Mesenchymal stem cell (in vitro differentiated cells and primary cell): ENCODE results near the gene CHAF1B.

Source experiments
- DNase-seq: peaks from one replicate; pipeline ENCODE4 v3.0.0-alpha.2; 2013
- H2AFZ ChIP-seq: one replicate; pipeline ENCODE4 v1.6.1; 2013; ENCODE audit warnings: low read depth, mild to moderate bottlenecking, control low read depth, inconsistent platforms, low read length, moderate library complexity
- H2AK5ac ChIP-seq: 2 replicates; pipeline ENCODE4 v1.6.1; 2013; ENCODE audit warnings: low read length, moderate library complexity, mild to moderate bottlenecking, inconsistent platforms; ENCODE audit not compliant: severe bottlenecking
- H2BK120ac ChIP-seq: one replicate; pipeline ENCODE4 v1.6.1; 2013; ENCODE audit warnings: low read depth, mild to moderate bottlenecking, inconsistent platforms, low read length, moderate library complexity
- H2BK12ac ChIP-seq, 2 experiments: one replicate each; pipeline ENCODE4 v1.6.1; 2013; ENCODE audit warnings: inconsistent platforms in 2 of 2, low read length in 2 of 2, mild to moderate bottlenecking in 2 of 2, moderate library complexity in 2 of 2, control low read depth in 1 of 2
- H2BK15ac ChIP-seq: one replicate; pipeline ENCODE4 v1.6.1; 2013; ENCODE audit warnings: mild to moderate bottlenecking, low read depth, inconsistent platforms; ENCODE audit not compliant: poor library complexity, severe bottlenecking
- H2BK5ac ChIP-seq: 2 replicates; pipeline ENCODE4 v1.6.1; 2013; ENCODE audit warnings: low read depth, mild to moderate bottlenecking, low read length, control low read depth, inconsistent platforms; ENCODE audit not compliant: poor library complexity, severe bottlenecking
- H3K14ac ChIP-seq, 2 experiments: one replicate each; pipeline ENCODE4 v1.6.1; 2013; ENCODE audit warnings: inconsistent platforms in 2 of 2, low read length in 2 of 2, control low read depth in 1 of 2, mild to moderate bottlenecking in 1 of 2, moderate library complexity in 1 of 2
- H3K18ac ChIP-seq, 2 experiments: one replicate each; pipeline ENCODE4 v1.6.1; 2013; ENCODE audit warnings: inconsistent platforms in 2 of 2, low read length in 2 of 2, control low read depth in 1 of 2, low read depth in 1 of 2, mild to moderate bottlenecking in 1 of 2
- H3K23ac ChIP-seq, 2 experiments: one replicate each; pipeline ENCODE4 v1.6.1; 2013; ENCODE audit warnings: inconsistent platforms in 2 of 2, low read length in 2 of 2, mild to moderate bottlenecking in 2 of 2, moderate library complexity in 2 of 2, control low read depth in 1 of 2
- H3K27ac ChIP-seq: 2 replicates; pipeline ENCODE4 v1.5.1; 2013; ENCODE audit warnings: mild to moderate bottlenecking, moderate library complexity, low read length, control low read depth, inconsistent platforms; ENCODE audit not compliant: poor library complexity, severe bottlenecking
- H3K27me3 ChIP-seq, 2 experiments: 2 replicates each; pipeline versions ENCODE4 v1.6.1 to v1.7.0; 2013; ENCODE audit warnings: low read length in 2 of 2, mild to moderate bottlenecking in 2 of 2, moderate library complexity in 2 of 2, control low read depth in 1 of 2, inconsistent platforms in 1 of 2; ENCODE audit not compliant: control insufficient read depth in 1 of 2, insufficient read depth in 1 of 2
- H3K36me3 ChIP-seq, 2 experiments: 2 replicates each; pipeline versions ENCODE4 v1.6.1 to v1.7.0; 2013; ENCODE audit warnings: low read length in 2 of 2, control low read depth in 1 of 2, inconsistent platforms in 1 of 2, low read depth in 1 of 2, mild to moderate bottlenecking in 1 of 2; ENCODE audit not compliant: insufficient read depth in 2 of 2, control insufficient read depth in 1 of 2
- H3K4ac ChIP-seq, 2 experiments: one replicate each; pipeline ENCODE4 v1.6.1; 2013; ENCODE audit warnings: inconsistent platforms in 2 of 2, low read length in 2 of 2, mild to moderate bottlenecking in 2 of 2, moderate library complexity in 2 of 2, control low read depth in 1 of 2, low read depth in 1 of 2
- H3K4me1 ChIP-seq: 2 replicates; pipeline ENCODE4 v1.6.1; 2013; ENCODE audit warnings: low read depth, low read length, control low read depth; ENCODE audit not compliant: control insufficient read depth, insufficient read depth
- H3K4me2 ChIP-seq: 2 replicates; pipeline ENCODE4 v1.6.1; 2013; ENCODE audit warnings: low read length, mild to moderate bottlenecking, inconsistent platforms; ENCODE audit not compliant: poor library complexity, severe bottlenecking
- H3K4me3 ChIP-seq, 2 experiments: 2 replicates each; pipeline versions ENCODE4 v1.5.1 to v1.7.0; 2013; ENCODE audit warnings: low read length in 2 of 2, mild to moderate bottlenecking in 2 of 2, control low read depth in 1 of 2, low read depth in 1 of 2; ENCODE audit not compliant: insufficient read depth in 1 of 2
- H3K79me1 ChIP-seq: replicated peaks from 2 replicates; pipeline ENCODE4 v1.6.1; 2013; ENCODE audit warnings: mild to moderate bottlenecking, control low read depth, low read length, inconsistent platforms; ENCODE audit not compliant: poor library complexity, severe bottlenecking
- H3K9ac ChIP-seq: 2 replicates; pipeline ENCODE4 v1.7.0; 2013; ENCODE audit warnings: mild to moderate bottlenecking, low read length, moderate library complexity
- H3K9me3 ChIP-seq: 2 replicates; pipeline ENCODE4 v1.7.0; 2013; ENCODE audit warnings: mild to moderate bottlenecking, low read length; ENCODE audit not compliant: control insufficient read depth
- H4K8ac ChIP-seq: one replicate; pipeline ENCODE4 v1.6.1; 2013; ENCODE audit warnings: inconsistent platforms, mild to moderate bottlenecking, low read length, moderate library complexity
- H4K91ac ChIP-seq: one replicate; pipeline ENCODE4 v1.6.1; 2013; ENCODE audit warnings: mild to moderate bottlenecking, low read length, inconsistent platforms
- WGBS: methylation state at CpG from one replicate; pipeline ENCODE4 v1.1.7; 2013; ENCODE audit warnings: mixed read lengths; 5-methylcytosine and 5-hydroxymethylcytosine counted together

CHAF1B gene

DNA sequence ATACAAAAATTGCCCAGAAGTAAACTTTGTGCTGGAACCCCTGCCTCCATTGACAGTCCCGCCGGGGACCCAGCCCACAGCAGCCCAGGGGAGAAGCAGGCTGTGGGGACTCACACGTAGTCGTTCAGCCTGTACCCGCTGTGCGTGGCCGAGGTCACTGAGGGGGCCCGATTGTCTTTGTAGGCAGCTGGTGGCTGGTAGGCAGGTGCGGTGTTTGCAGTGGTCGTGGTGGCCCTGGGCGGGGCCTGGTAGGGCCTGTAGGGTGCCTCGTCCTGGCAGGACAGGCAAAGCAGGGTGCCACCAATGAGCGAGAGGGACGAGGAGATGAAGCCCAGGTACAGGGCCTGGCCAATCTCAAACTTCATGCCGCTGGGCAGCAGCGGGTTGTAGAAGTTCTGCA, 75.7 kb downstream of the CHAF1B start:
- Histone ChIP-seq H3K79me1 (peaks cover 1% of the 10 kb centered on the region), H2AFZ (no peak overlapping the region), H2BK12ac (no peak overlapping the region), H2BK5ac (no peak overlapping the region), H3K23ac (no peak overlapping the region), H3K27me3 (peaks cover 0 to 17% of the 10 kb centered on the region in 2 experiments), H3K36me3 (peaks cover 0 to 5% of the 10 kb centered on the region in 2 experiments), H3K27ac (no peak overlapping the region), H2BK15ac (no peak overlapping the region), H3K9ac (no peak overlapping the region), H3K4me2 (no peak overlapping the region), H4K8ac (no peak overlapping the region), H2AK5ac (peak overlapping the region; percentile 5), H3K4ac (no peak overlapping the region), H3K9me3 (no peaks in the 10 kb centered on the region), H3K4me1 (peaks cover 43% of the 10 kb centered on the region), H2BK120ac (no peak overlapping the region), H3K4me3 (no peak overlapping the region), H3K18ac (no peak overlapping the region), H3K14ac (no peak overlapping the region), H4K91ac (no peak overlapping the region)
- 92% methylated on average over 16 of the region's 16 CpGs for WGBS
- no peak for DNase-seq

DNA sequence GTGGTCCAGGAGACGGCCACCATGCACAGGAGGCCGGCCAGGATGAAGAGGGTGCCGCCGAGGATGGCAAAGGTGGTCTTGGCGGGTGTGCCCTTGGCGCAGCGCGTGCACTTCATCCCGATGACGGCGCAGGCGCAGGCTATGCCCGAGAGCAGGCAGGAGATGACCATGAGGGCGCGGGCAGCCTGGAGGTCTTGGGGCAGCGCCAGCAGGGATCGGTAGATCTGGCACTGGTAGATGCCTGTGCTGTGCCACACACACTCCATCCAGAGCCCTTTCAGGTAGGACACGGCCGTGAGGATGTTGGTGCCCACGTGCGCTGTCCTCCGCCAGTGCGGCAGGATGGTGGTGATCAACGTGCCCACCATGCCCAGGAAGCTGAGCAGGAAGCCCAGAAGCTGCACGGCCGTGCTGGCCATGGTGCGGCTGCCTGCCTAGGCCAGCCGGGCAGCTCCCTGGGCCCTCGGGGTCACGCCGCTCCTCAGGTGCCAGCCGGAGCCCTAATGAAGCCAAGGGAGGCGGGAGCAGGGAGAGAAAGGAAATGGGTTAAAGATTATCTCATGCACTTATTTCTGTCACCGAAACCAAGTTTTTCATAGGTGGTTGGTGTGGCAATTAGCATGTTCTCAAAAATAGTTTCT, 76.2 kb downstream of the CHAF1B start:
- H4K91ac ChIP-seq: no peak overlapping the region
- peaks cover 41% of the 10 kb centered on the region for H3K4me1 ChIP-seq
- peaks cover 1% of the 10 kb centered on the region for H3K79me1 ChIP-seq
- H3K9me3 ChIP-seq: no peaks in the 10 kb centered on the region
- DNase-seq: no peak
- peaks cover 0 to 17% of the 10 kb centered on the region in 2 experiments for H3K27me3 ChIP-seq
- no peak overlapping the region for H3K27ac ChIP-seq
- H2AK5ac ChIP-seq: peak overlapping the region; percentile 5
- H3K4ac ChIP-seq: no peak overlapping the region
- no peak overlapping the region for H2BK120ac ChIP-seq
- WGBS: 97% methylated on average over 34 of the region's 34 CpGs
- H3K18ac ChIP-seq: no peak overlapping the region
- H2BK12ac ChIP-seq: no peak overlapping the region
- peaks cover 0 to 5% of the 10 kb centered on the region in 2 experiments for H3K36me3 ChIP-seq
- no peak overlapping the region for H3K4me3 ChIP-seq
- no peak overlapping the region for H3K9ac ChIP-seq
- no peak overlapping the region for H2BK15ac ChIP-seq
- no peak overlapping the region for H3K23ac ChIP-seq
- no peak overlapping the region for H4K8ac ChIP-seq
- no peak overlapping the region for H2AFZ ChIP-seq
- no peak overlapping the region for H3K14ac ChIP-seq
- H2BK5ac ChIP-seq: no peak overlapping the region
- H3K4me2 ChIP-seq: no peak overlapping the region

DNA sequence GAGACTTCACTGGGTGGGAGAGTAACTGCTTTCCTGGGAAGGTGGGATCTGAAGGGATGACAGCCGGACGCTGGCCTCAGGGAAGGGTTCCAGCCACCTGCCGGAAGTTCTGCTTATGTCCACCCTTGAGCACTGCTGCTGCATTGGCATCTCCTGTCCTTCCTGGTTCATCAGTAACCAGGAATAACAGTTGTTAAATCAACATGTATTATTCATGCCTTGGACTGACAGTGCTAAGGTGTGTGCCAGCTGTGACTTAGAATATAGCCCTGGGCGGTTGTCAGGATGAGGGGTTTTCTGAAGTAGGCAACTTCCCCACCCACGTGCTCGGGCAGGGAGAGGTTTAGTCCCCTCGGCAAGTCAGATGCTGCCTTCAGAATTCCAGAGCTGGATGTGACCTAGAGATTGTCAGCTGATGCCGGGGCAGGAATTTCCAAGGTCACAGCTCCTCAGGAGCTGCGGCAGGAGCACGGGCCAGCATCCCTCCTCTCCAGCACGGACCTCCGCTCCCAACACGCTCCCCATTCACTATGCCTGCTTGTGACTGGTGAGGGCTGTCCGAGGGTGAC, 76.8 kb downstream of the CHAF1B start:
- H3K9ac ChIP-seq: no peak overlapping the region
- peak overlapping the region; percentile 73 for H2AK5ac ChIP-seq
- peaks cover 0 to 17% of the 10 kb centered on the region in 2 experiments for H3K27me3 ChIP-seq
- H3K4me1 ChIP-seq: peaks cover 41% of the 10 kb centered on the region
- H2BK5ac ChIP-seq: no peak overlapping the region
- H2BK15ac ChIP-seq: no peak overlapping the region
- no peak overlapping the region for H2AFZ ChIP-seq
- peaks cover 0 to 5% of the 10 kb centered on the region in 2 experiments for H3K36me3 ChIP-seq
- no peak overlapping the region for H3K4me2 ChIP-seq
- H3K9me3 ChIP-seq: no peaks in the 10 kb centered on the region
- no peak overlapping the region for H3K18ac ChIP-seq
- H2BK120ac ChIP-seq: no peak overlapping the region
- H3K27ac ChIP-seq: no peak overlapping the region
- no peak overlapping the region for H4K91ac ChIP-seq
- H2BK12ac ChIP-seq: no peak overlapping the region
- H4K8ac ChIP-seq: no peak overlapping the region
- H3K23ac ChIP-seq: no peak overlapping the region
- 85% methylated on average over 12 of the region's 14 CpGs for WGBS
- H3K79me1 ChIP-seq: peaks cover 1% of the 10 kb centered on the region
- H3K4me3 ChIP-seq: no peak overlapping the region
- no peak for DNase-seq
- H3K4ac ChIP-seq: no peak overlapping the region
- H3K14ac ChIP-seq: no peak overlapping the region

DNA sequence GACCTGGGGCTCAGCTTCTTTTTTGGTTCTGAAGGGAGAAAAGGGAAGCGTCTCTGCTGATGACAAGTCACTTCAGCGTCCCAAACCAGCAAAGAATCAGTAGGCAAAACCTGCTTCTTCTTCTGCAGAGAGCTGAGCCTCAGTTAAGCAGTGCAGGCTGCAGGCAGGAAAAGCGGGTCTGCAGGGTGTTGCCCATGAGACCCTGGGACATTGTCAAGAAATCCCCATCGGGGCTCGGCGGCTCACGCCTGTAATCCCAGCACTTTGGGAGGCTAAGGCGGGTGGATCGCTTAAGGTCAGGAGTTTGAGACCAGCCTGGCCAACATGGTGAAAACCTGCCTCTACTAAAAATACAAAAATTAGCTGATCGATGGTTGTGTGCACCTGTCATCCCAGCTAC, 78.0 kb downstream of the CHAF1B start:
- Histone ChIP-seq H3K4ac (no peak overlapping the region), H2BK5ac (no peak overlapping the region), H4K91ac (no peak overlapping the region), H2AFZ (no peak overlapping the region), H3K79me1 (peaks cover 1% of the 10 kb centered on the region), H3K9ac (no peak overlapping the region), H3K36me3 (peaks cover 0 to 5% of the 10 kb centered on the region in 2 experiments), H2BK12ac (no peak overlapping the region), H2AK5ac (no peak overlapping the region), H2BK120ac (no peak overlapping the region), H3K4me2 (no peak overlapping the region), H3K4me3 (no peak overlapping the region), H4K8ac (no peak overlapping the region), H3K14ac (no peak overlapping the region), H3K9me3 (no peaks in the 10 kb centered on the region), H3K18ac (no peak overlapping the region), H2BK15ac (no peak overlapping the region), H3K27ac (no peak overlapping the region), H3K4me1 (peaks cover 40% of the 10 kb centered on the region), H3K23ac (no peak overlapping the region), H3K27me3 (peaks cover 0 to 17% of the 10 kb centered on the region in 2 experiments)
- no peak for DNase-seq
- WGBS: 96% methylated on average over 10 of the region's 10 CpGs
